ENCODE results near the gene ANXA6.

The ANXA6 gene

GRCh38 chr5:151121665-151122064 is 35.9 kb downstream of the ANXA6 start (continued):
- TF ChIP-seq ZNF280C (tag by site-specific recombination; IDR thresholded peaks at IDR 0.05) (no peak), ZNF335 (tag by site-specific recombination; conservative IDR thresholded peaks at IDR 0.05) (no peak), ZNF521 (tag by site-specific recombination; IDR thresholded peaks at IDR 0.05) (no peak), ZNF549 (tag by site-specific recombination; IDR thresholded peaks at IDR 0.05) (no peak), ZNF596 (tag by site-specific recombination; IDR thresholded peaks at IDR 0.05) (no peak)

GRCh38 chr5:151121095-151121494 is 36.5 kb downstream of the ANXA6 start:
- ChIA-PET CTCF (interaction anchor here (0.7 to 11.0 kb wide), 3 partner anchors 44 to 688 kb away, joined by 3 to 278 read pairs (median 5); no protein-coding TSS in a partner anchor), POLR2A (no interaction called here)
- TF ChIP-seq ZNF585B (tag by site-specific recombination; IDR thresholded peaks at IDR 0.05), result no peak
- no peak for TF ChIP-seq ZNF292 (tag by site-specific recombination; IDR thresholded peaks at IDR 0.05; ENCODE audit: borderline replicate concordance, low read depth)
- TF ChIP-seq ZNF544 (tag by site-specific recombination; IDR thresholded peaks at IDR 0.05), result no peak
- TF ChIP-seq, protein P1, sequence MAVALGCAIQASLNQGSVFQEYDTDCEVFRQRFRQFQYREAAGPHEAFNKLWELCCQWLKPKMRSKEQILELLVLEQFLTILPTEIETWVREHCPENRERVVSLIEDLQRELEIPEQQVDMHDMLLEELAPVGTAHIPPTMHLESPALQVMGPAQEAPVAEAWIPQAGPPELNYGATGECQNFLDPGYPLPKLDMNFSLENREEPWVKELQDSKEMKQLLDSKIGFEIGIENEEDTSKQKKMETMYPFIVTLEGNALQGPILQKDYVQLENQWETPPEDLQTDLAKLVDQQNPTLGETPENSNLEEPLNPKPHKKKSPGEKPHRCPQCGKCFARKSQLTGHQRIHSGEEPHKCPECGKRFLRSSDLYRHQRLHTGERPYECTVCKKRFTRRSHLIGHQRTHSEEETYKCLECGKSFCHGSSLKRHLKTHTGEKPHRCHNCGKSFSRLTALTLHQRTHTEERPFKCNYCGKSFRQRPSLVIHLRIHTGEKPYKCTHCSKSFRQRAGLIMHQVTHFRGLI (tag by site-specific recombination; IDR thresholded peaks at IDR 0.05), result no peak
- TF ChIP-seq, protein P2, sequence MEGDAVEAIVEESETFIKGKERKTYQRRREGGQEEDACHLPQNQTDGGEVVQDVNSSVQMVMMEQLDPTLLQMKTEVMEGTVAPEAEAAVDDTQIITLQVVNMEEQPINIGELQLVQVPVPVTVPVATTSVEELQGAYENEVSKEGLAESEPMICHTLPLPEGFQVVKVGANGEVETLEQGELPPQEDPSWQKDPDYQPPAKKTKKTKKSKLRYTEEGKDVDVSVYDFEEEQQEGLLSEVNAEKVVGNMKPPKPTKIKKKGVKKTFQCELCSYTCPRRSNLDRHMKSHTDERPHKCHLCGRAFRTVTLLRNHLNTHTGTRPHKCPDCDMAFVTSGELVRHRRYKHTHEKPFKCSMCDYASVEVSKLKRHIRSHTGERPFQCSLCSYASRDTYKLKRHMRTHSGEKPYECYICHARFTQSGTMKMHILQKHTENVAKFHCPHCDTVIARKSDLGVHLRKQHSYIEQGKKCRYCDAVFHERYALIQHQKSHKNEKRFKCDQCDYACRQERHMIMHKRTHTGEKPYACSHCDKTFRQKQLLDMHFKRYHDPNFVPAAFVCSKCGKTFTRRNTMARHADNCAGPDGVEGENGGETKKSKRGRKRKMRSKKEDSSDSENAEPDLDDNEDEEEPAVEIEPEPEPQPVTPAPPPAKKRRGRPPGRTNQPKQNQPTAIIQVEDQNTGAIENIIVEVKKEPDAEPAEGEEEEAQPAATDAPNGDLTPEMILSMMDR (tag by site-specific recombination; IDR thresholded peaks at IDR 0.05), result no peak
- TF ChIP-seq ZNF274 (IDR thresholded peaks at IDR 0.05; ENCODE audit: low read length), result no peak
- TF ChIP-seq ZNF274 (tag by site-specific recombination; IDR thresholded peaks at IDR 0.05; ENCODE audit: borderline replicate concordance), result no peak
- no peak for TF ChIP-seq ZNF391 (tag by site-specific recombination; IDR thresholded peaks at IDR 0.05; ENCODE audit: borderline replicate concordance, low read depth)
- Histone ChIP-seq H3K36me3 (ENCODE audit: control insufficient read depth in 2 of 2, insufficient read depth in 1 of 2, low read length in 2 of 2) (peaks cover 8 to 89% of the 10 kb centered on the region in 2 experiments; a peak in 2 of 3 replicates), H3K4me1 (ENCODE audit: control insufficient read depth, insufficient read depth, low read length) (no peaks in the 10 kb centered on the region), H3K4me3 (ENCODE audit: low read depth, low read length) (no peak overlapping the region), H3K9me3 (ENCODE audit: control insufficient read depth, insufficient read depth, low read depth, low read length) (no peaks in the 10 kb centered on the region), H3K27ac (ENCODE audit: extremely low read depth, low read depth, low read length) (no peak overlapping the region)

GRCh38 chr5:151118913-151119575 is 38.5 kb downstream of the ANXA6 start:
- ChIA-PET CTCF (interaction anchor here (0.9 to 8.9 kb wide), 4 partner anchors 40 to 317 kb away, joined by 3 to 247 read pairs (median 21); no protein-coding TSS in a partner anchor), POLR2A (no interaction called here)
- TF ChIP-seq ZNF24 (tag by site-specific recombination; IDR thresholded peaks at IDR 0.05) (no peak), ZNF140 (tag by site-specific recombination; IDR thresholded peaks at IDR 0.05) (no peak), ZNF391 (tag by site-specific recombination; IDR thresholded peaks at IDR 0.05; ENCODE audit: borderline replicate concordance, low read depth) (no peak), KLF9 (tag by site-specific recombination; IDR thresholded peaks at IDR 0.05; ENCODE audit: low read depth) (no peak), ZBTB48 (tag by site-specific recombination; IDR thresholded peaks at IDR 0.05) (no peak), ZNF791 (tag by site-specific recombination; IDR thresholded peaks at IDR 0.05) (no peak), ZNF558 (tag by site-specific recombination; IDR thresholded peaks at IDR 0.05) (no peak), ZNF692 (tag by site-specific recombination; IDR thresholded peaks at IDR 0.05) (no peak), ZNF707 (tag by site-specific recombination; IDR thresholded peaks at IDR 0.05) (no peak), WT1 (tag by site-specific recombination; IDR thresholded peaks at IDR 0.05) (no peak), GLIS1 (tag by site-specific recombination; IDR thresholded peaks at IDR 0.05) (no peak), IKZF3 (tag by site-specific recombination; IDR thresholded peaks at IDR 0.05) (no peak)
- TF ChIP-seq, protein P3, sequence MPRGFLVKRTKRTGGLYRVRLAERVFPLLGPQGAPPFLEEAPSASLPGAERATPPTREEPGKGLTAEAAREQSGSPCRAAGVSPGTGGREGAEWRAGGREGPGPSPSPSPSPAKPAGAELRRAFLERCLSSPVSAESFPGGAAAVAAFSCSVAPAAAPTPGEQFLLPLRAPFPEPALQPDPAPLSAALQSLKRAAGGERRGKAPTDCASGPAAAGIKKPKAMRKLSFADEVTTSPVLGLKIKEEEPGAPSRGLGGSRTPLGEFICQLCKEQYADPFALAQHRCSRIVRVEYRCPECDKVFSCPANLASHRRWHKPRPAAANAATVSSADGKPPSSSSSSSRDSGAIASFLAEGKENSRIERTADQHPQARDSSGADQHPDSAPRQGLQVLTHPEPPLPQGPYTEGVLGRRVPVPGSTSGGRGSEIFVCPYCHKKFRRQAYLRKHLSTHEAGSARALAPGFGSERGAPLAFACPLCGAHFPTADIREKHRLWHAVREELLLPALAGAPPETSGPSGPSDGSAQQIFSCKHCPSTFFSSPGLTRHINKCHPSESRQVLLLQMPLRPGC (tag by site-specific recombination; IDR thresholded peaks at IDR 0.05), result no peak
- Histone ChIP-seq H3K27ac (ENCODE audit: extremely low read depth, low read depth, low read length) (no peak overlapping the region), H3K9me3 (ENCODE audit: control insufficient read depth, insufficient read depth, low read depth, low read length) (no peaks in the 10 kb centered on the region), H3K36me3 (ENCODE audit: control insufficient read depth in 2 of 2, insufficient read depth in 1 of 2, low read length in 2 of 2) (peaks cover 4 to 78% of the 10 kb centered on the region in 2 experiments; a peak in 2 of 3 replicates), H3K4me3 (ENCODE audit: low read depth, low read length) (no peak overlapping the region), H3K4me1 (ENCODE audit: control insufficient read depth, insufficient read depth, low read length) (no peaks in the 10 kb centered on the region)

All from HEK293 (cell line).